Vagina (tissue), 2 donors: ENCODE data around the gene CSNK2A1. TPM values are rescaled to one million over a fixed set of nuclear protein-coding genes. Genes with fewer than 3 reads are reported as not detected.
A peak's percentile ranks its signal among the peaks of the same experiment; 100 is the strongest.

ENCODE experiments used
- DNase-seq, 2 donors: peaks; one replicate each; pipeline ENCODE4 v3.0.0-alpha.2; 2017; ENCODE audit errors: extremely low spot score in 2 of 2
- H3K27ac ChIP-seq: fragments of 200-600 bp; sonication (generic); one replicate; pipeline ENCODE4 v1.5.1; 2019
- H3K27me3 ChIP-seq: fragments of 200-600 bp; sonication (generic); one replicate; pipeline ENCODE4 v1.5.1; 2019
- H3K36me3 ChIP-seq, 2 donors: fragments of 200-600 bp; sonication (generic); one replicate each; pipeline ENCODE4 v1.5.1; 2017 to 2019
- H3K4me1 ChIP-seq: fragments of 200-600 bp; sonication (generic); one replicate; pipeline ENCODE4 v1.5.1; 2019
- H3K4me3 ChIP-seq, 2 donors: fragments of 200-600 bp; sonication (generic); 1 replicate in 1 of 2; 2 replicates in 1 of 2; pipeline ENCODE4 v1.5.1; 2016 to 2019
- H3K9me3 ChIP-seq: fragments of 200-600 bp; sonication (generic); one replicate; pipeline ENCODE4 v1.5.1; 2019
- CTCF ChIP-seq, 3 experiments: fragments of 450-650 bp in 2 of 3; fragments of 200-600 bp in 1 of 3; sonication (generic) in 1 of 3; IDR thresholded peaks; one replicate each; pipeline ENCODE4 v1.5.1; 2017 to 2019; ENCODE audit warnings: antibody characterized with exemption in 3 of 3, mild to moderate bottlenecking in 2 of 3, moderate library complexity in 2 of 3
- POLR2A ChIP-seq, 2 donors: fragments of 450-650 bp; IDR thresholded peaks; one replicate each; pipeline ENCODE4 v1.6.1; 2017; ENCODE audit warnings: antibody characterized with exemption in 2 of 2, mild to moderate bottlenecking in 2 of 2, moderate library complexity in 2 of 2
- POLR2AphosphoS5 ChIP-seq, 2 donors: sonication (generic); formaldehyde crosslinking; IDR thresholded peaks; one replicate each; pipeline ENCODE4 v1.9.0; 2017; ENCODE audit warnings: antibody characterized with exemption in 2 of 2, mild to moderate bottlenecking in 2 of 2, low read depth in 1 of 2; ENCODE audit not compliant: insufficient read depth in 1 of 2
- intact Hi-C: fragments of 100-400 bp; cut with DNase I; formaldehyde crosslinking; loops from one replicate; pipeline ENCODE4 v1.15.1; 2023
- total RNA-seq: library from RNA; depleted of rRNA; stranded (reverse); fragments of >200 nt; gene quantifications from one replicate; pipeline ENCODE4 v1.2.3, GENCODE V29; 2016

The CSNK2A1 gene
- total RNA-seq, 1 donor from 2014 or later, result 70.0 TPM

- intact Hi-C loops, result no loop called here
- peak overlapping the region; percentile 94 for H3K27ac ChIP-seq
- H3K4me3 ChIP-seq, result peak overlapping the region; percentile 84 to 87
- H3K27me3 ChIP-seq, result no peaks in the 10 kb centered on the region
- no peaks in the 10 kb centered on the region for H3K36me3 ChIP-seq
- H3K9me3 ChIP-seq, result no peaks in the 10 kb centered on the region
- peaks cover 42% of the 10 kb centered on the region for H3K4me1 ChIP-seq
- TF ChIP-seq POLR2AphosphoS5 (IDR thresholded peaks at IDR 0.05; ENCODE audit: insufficient read depth in 1 of 2, low read depth in 1 of 2) (no peak), CTCF (IDR thresholded peaks at IDR 0.05) (no peak), POLR2A (IDR thresholded peaks at IDR 0.05) (no peak)
- DNase-seq, result no peak
These were observed 649 bp upstream of the CSNK2A1 start for GRCh38 chr20:544153-544725.

GRCh38 chr20:542777-543368 is 717 bp downstream of the CSNK2A1 start:
- Histone ChIP-seq H3K27me3 (no peaks in the 10 kb centered on the region), H3K27ac (peak overlapping the region; percentile 94), H3K4me3 (peak overlapping the region; percentile 84 to 87), H3K36me3 (no peaks in the 10 kb centered on the region), H3K9me3 (no peaks in the 10 kb centered on the region), H3K4me1 (peaks cover 54% of the 10 kb centered on the region)
- intact Hi-C loops, result no loop called here
- TF ChIP-seq POLR2AphosphoS5 (IDR thresholded peaks at IDR 0.05; ENCODE audit: insufficient read depth in 1 of 2, low read depth in 1 of 2) (no peak), CTCF (IDR thresholded peaks at IDR 0.05) (no peak), POLR2A (IDR thresholded peaks at IDR 0.05) (no peak)
- DNase-seq, result no peak

GRCh38 chr20:540391-541201 is 3.0 kb downstream of the CSNK2A1 start:
- no peaks in the 10 kb centered on the region for H3K27me3 ChIP-seq
- intact Hi-C loops, result no loop called here
- no peak overlapping the region for H3K4me3 ChIP-seq
- H3K9me3 ChIP-seq, result no peaks in the 10 kb centered on the region
- no peaks in the 10 kb centered on the region for H3K36me3 ChIP-seq
- peaks cover 75% of the 10 kb centered on the region for H3K4me1 ChIP-seq
- H3K27ac ChIP-seq, result peak overlapping the region; percentile 37
- DNase-seq, result no peak
- no peak for TF ChIP-seq POLR2A (IDR thresholded peaks at IDR 0.05)
- TF ChIP-seq CTCF (IDR thresholded peaks at IDR 0.05), result no peak
- TF ChIP-seq POLR2AphosphoS5 (IDR thresholded peaks at IDR 0.05; ENCODE audit: insufficient read depth in 1 of 2, low read depth in 1 of 2), result no peak

GRCh38 chr20:539848-540247 is 3.7 kb downstream of the CSNK2A1 start:
- H3K36me3 ChIP-seq, result no peaks in the 10 kb centered on the region
- no peaks in the 10 kb centered on the region for H3K9me3 ChIP-seq
- H3K27me3 ChIP-seq, result no peaks in the 10 kb centered on the region
- intact Hi-C loops, result no loop called here
- peaks cover 80% of the 10 kb centered on the region for H3K4me1 ChIP-seq
- H3K4me3 ChIP-seq, result no peak overlapping the region
- DNase-seq, result no peak
- peak overlapping the region; percentile 37 for H3K27ac ChIP-seq
- TF ChIP-seq CTCF (IDR thresholded peaks at IDR 0.05) (no peak), POLR2AphosphoS5 (IDR thresholded peaks at IDR 0.05; ENCODE audit: insufficient read depth in 1 of 2, low read depth in 1 of 2) (peak in 1 of 2 donors; percentile 51), POLR2A (IDR thresholded peaks at IDR 0.05) (no peak)
